SK-N-SH treated with all-trans-retinoic acid at 6 μM for 48 hours (cell line): ENCODE data around the gene MAP3K14.

Source experiments
- ARNTL ChIP-seq: fragments of 450-650 bp; formaldehyde crosslinking; IDR thresholded peaks from 2 replicates; pipeline ENCODE4 v1.5.0; 2020; ENCODE audit warnings: low read depth, mild to moderate bottlenecking, moderate library complexity, borderline replicate concordance
- ESRRG ChIP-seq: fragments of 250-450 bp; sonication (Bioruptor Pico); IDR thresholded peaks from 2 replicates; pipeline ENCODE4 v1.6.1; 2021; ENCODE audit warnings: mild to moderate bottlenecking
- GLIS3 ChIP-seq: fragments of 250-450 bp; sonication (Bioruptor Pico); IDR thresholded peaks from 2 replicates; pipeline ENCODE4 v1.5.0; 2020; ENCODE audit warnings: mild to moderate bottlenecking, moderate library complexity
- OSR1 ChIP-seq: fragments of 250-450 bp; sonication (Bioruptor Pico); IDR thresholded peaks from 2 replicates; pipeline ENCODE4 v1.8.0; 2022; ENCODE audit warnings: moderate library complexity, mild to moderate bottlenecking, inconsistent platforms
- RARB ChIP-seq: fragments of 250-450 bp; sonication (Bioruptor Pico); IDR thresholded peaks from 2 replicates; pipeline ENCODE4 v1.8.0; 2021; ENCODE audit warnings: mild to moderate bottlenecking, moderate library complexity
- ZFP3 ChIP-seq: fragments of 250-450 bp; sonication (Bioruptor Pico); IDR thresholded peaks from 2 replicates; pipeline ENCODE4 v1.5.0; 2020; ENCODE audit warnings: mild to moderate bottlenecking, moderate library complexity
- TF ChIP-seq, protein P1 (sequence below): fragments of 250-450 bp; sonication (Bioruptor Pico); IDR thresholded peaks from 2 replicates; pipeline ENCODE4 v1.5.0; 2020; ENCODE audit warnings: mild to moderate bottlenecking, moderate library complexity
- TF ChIP-seq, protein P2 (sequence below): fragments of 250-450 bp; sonication (Bioruptor Pico); IDR thresholded peaks from 2 replicates; pipeline ENCODE4 v1.8.0; 2020; ENCODE audit warnings: mild to moderate bottlenecking, moderate library complexity, borderline replicate concordance
- TF ChIP-seq, protein P3 (sequence below): fragments of 250-450 bp; sonication (Bioruptor Pico); IDR thresholded peaks from 2 replicates; pipeline ENCODE4 v1.5.1; 2020; ENCODE audit warnings: low read depth, mild to moderate bottlenecking, moderate library complexity

DNA sequence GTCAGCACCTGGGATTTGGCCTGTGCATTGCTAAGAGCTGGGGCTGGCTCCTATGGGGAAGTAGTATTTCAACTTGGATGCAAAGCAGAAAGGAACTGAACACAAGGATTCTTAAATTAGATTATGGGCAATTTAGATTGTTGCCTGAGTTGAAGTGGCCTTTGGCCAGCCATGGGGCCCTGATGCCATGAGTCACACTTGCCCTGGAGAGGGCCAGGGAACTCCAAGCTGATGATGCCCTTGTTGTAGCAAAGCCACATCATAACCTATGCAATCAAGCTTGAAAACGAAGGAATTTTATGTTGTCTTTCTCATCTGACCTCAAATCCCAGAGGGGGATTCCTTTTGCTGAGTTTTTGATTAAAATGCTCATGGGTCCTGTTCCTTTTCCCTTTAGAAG, 51.0 kb downstream of the MAP3K14 start:
- TF ChIP-seq, protein P1, sequence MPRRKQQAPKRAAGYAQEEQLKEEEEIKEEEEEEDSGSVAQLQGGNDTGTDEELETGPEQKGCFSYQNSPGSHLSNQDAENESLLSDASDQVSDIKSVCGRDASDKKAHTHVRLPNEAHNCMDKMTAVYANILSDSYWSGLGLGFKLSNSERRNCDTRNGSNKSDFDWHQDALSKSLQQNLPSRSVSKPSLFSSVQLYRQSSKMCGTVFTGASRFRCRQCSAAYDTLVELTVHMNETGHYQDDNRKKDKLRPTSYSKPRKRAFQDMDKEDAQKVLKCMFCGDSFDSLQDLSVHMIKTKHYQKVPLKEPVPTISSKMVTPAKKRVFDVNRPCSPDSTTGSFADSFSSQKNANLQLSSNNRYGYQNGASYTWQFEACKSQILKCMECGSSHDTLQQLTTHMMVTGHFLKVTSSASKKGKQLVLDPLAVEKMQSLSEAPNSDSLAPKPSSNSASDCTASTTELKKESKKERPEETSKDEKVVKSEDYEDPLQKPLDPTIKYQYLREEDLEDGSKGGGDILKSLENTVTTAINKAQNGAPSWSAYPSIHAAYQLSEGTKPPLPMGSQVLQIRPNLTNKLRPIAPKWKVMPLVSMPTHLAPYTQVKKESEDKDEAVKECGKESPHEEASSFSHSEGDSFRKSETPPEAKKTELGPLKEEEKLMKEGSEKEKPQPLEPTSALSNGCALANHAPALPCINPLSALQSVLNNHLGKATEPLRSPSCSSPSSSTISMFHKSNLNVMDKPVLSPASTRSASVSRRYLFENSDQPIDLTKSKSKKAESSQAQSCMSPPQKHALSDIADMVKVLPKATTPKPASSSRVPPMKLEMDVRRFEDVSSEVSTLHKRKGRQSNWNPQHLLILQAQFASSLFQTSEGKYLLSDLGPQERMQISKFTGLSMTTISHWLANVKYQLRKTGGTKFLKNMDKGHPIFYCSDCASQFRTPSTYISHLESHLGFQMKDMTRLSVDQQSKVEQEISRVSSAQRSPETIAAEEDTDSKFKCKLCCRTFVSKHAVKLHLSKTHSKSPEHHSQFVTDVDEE: no peak
- no peak for TF ChIP-seq OSR1 (CRISPR knock-in tag)
- no peak for TF ChIP-seq GLIS3 (CRISPR knock-in tag)
- no peak for TF ChIP-seq ZFP3 (CRISPR knock-in tag)
- TF ChIP-seq ARNTL: no peak
- TF ChIP-seq, protein P2, sequence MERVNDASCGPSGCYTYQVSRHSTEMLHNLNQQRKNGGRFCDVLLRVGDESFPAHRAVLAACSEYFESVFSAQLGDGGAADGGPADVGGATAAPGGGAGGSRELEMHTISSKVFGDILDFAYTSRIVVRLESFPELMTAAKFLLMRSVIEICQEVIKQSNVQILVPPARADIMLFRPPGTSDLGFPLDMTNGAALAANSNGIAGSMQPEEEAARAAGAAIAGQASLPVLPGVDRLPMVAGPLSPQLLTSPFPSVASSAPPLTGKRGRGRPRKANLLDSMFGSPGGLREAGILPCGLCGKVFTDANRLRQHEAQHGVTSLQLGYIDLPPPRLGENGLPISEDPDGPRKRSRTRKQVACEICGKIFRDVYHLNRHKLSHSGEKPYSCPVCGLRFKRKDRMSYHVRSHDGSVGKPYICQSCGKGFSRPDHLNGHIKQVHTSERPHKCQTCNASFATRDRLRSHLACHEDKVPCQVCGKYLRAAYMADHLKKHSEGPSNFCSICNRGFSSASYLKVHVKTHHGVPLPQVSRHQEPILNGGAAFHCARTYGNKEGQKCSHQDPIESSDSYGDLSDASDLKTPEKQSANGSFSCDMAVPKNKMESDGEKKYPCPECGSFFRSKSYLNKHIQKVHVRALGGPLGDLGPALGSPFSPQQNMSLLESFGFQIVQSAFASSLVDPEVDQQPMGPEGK (CRISPR knock-in tag): peak; percentile 60; the same call in 1 of the 2 replicates
- TF ChIP-seq, protein P3, sequence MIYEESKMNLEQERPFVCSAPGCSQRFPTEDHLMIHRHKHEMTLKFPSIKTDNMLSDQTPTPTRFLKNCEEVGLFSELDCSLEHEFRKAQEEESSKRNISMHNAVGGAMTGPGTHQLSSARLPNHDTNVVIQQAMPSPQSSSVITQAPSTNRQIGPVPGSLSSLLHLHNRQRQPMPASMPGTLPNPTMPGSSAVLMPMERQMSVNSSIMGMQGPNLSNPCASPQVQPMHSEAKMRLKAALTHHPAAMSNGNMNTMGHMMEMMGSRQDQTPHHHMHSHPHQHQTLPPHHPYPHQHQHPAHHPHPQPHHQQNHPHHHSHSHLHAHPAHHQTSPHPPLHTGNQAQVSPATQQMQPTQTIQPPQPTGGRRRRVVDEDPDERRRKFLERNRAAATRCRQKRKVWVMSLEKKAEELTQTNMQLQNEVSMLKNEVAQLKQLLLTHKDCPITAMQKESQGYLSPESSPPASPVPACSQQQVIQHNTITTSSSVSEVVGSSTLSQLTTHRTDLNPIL: no peak
- TF ChIP-seq ESRRG (CRISPR knock-in tag): no peak
- TF ChIP-seq RARB (CRISPR knock-in tag): no peak
